B cell (primary cell): ENCODE data around the gene TBC1D22B. TPM values are rescaled to one million over a fixed set of nuclear protein-coding genes. Genes with fewer than 3 reads are reported as not detected.
"Not testable (repeated sequence)": the region's sequence is repeated elsewhere in the genome, so short reads cannot be mapped to it uniquely, and the experiment has no call there.

Experiments
- ATAC-seq: fragments of 200-7000 bp; cut with Tn5 transposase; one replicate; pipeline ENCODE4 v1.10.0; 2021; ENCODE audit warnings: low read depth, mild to moderate bottlenecking, moderate number of reproducible peaks, moderate library complexity
- CTCF ChIA-PET: fragments of 350-600 bp; sonication (Branson Sonifier 250); formaldehyde crosslinking; loops from one replicate; lab custom pipeline; 2021; ENCODE audit warnings: antibody characterized with exemption, inconsistent platforms; lab: Charles Lee
- POLR2A ChIA-PET: fragments of 350-600 bp; sonication (Branson Sonifier 250); formaldehyde crosslinking; loops from one replicate; lab custom pipeline; 2021; ENCODE audit warnings: antibody characterized with exemption; lab: Charles Lee
- DNase-seq: peaks from one replicate; pipeline ENCODE4 v3.0.0; 2013
- H2AFZ ChIP-seq: 2 replicates; pipeline ENCODE4 v1.6.1; 2012; ENCODE audit warnings: mild to moderate bottlenecking, low read depth, low read length; ENCODE audit not compliant: insufficient read depth, poor library complexity, severe bottlenecking
- H3K27ac ChIP-seq, 2 donors: 1 replicate in 1 of 2; 2 replicates in 1 of 2; pipeline ENCODE4 v1.5.1; 2012 to 2013; ENCODE audit warnings: low read length in 2 of 2, mild to moderate bottlenecking in 2 of 2, moderate library complexity in 1 of 2
- H3K27me3 ChIP-seq, 4 experiments: fragments of 200-600 bp in 1 of 4; sonication (generic) in 1 of 4; replicated peaks in 1 of 4; 1 replicate in 2 of 4; 2 replicates in 2 of 4; pipeline versions ENCODE4 v1.6.1 to v1.7.0; 2013 to 2016; ENCODE audit warnings: low read length in 3 of 4, mild to moderate bottlenecking in 2 of 4, mixed read lengths in 1 of 4, moderate library complexity in 1 of 4; ENCODE audit not compliant: insufficient read depth in 4 of 4, control insufficient read depth in 3 of 4; ENCODE audit errors: control extremely low read depth in 1 of 4
- H3K36me3 ChIP-seq, 2 experiments: replicated peaks in 1 of 2; 1 replicate in 1 of 2; 2 replicates in 1 of 2; pipeline versions ENCODE4 v1.6.1 to v1.7.1; 2013; ENCODE audit warnings: low read length in 1 of 2; ENCODE audit not compliant: insufficient read depth in 2 of 2, control insufficient read depth in 1 of 2; ENCODE audit errors: control extremely low read depth in 1 of 2, extremely low read depth in 1 of 2
- H3K4me1 ChIP-seq, 2 donors: fragments of 200-600 bp in 1 of 2; sonication (generic) in 1 of 2; 1 replicate in 1 of 2; 2 replicates in 1 of 2; pipeline versions ENCODE4 v1.5.1 to v1.6.1; 2013 to 2017; ENCODE audit warnings: low read length in 2 of 2; ENCODE audit not compliant: control insufficient read depth in 2 of 2, insufficient read depth in 2 of 2
- H3K4me2 ChIP-seq: replicated peaks from 2 replicates; pipeline ENCODE3; 2012; ENCODE audit warnings: mild to moderate bottlenecking, low read depth, low read length; ENCODE audit not compliant: poor library complexity, severe bottlenecking
- H3K4me3 ChIP-seq, 5 experiments: fragments of 200-600 bp in 1 of 5; sonication (generic) in 1 of 5; 1 replicate in 3 of 5; 2 replicates in 2 of 5; pipeline versions ENCODE4 v1.5.1 to v1.7.0; 2011 to 2016; ENCODE audit warnings: low read length in 4 of 5, mild to moderate bottlenecking in 4 of 5, low read depth in 2 of 5, control low read depth in 1 of 5, moderate library complexity in 1 of 5; ENCODE audit not compliant: insufficient read depth in 1 of 5; ENCODE audit errors: control extremely low read depth in 1 of 5, extremely low read depth in 1 of 5
- H3K79me2 ChIP-seq: fragments of 200-600 bp; sonication (generic); one replicate; pipeline ENCODE4 v1.6.0; 2016; ENCODE audit warnings: low read length; ENCODE audit not compliant: control insufficient read depth, insufficient read depth
- H3K9ac ChIP-seq: fragments of 200-600 bp; sonication (generic); 2 replicates; pipeline ENCODE4 v1.6.1; 2017; ENCODE audit warnings: mild to moderate bottlenecking, low read length, moderate library complexity
- H3K9me3 ChIP-seq, 3 donors: one replicate each; pipeline versions ENCODE4 v1.6.1 to v1.7.1; 2013; ENCODE audit warnings: low read length in 2 of 3; ENCODE audit not compliant: control insufficient read depth in 2 of 3, insufficient read depth in 1 of 3; ENCODE audit errors: control extremely low read depth in 1 of 3
- H4K20me1 ChIP-seq: 2 replicates; pipeline ENCODE4 v1.6.0; 2012; ENCODE audit warnings: mild to moderate bottlenecking, low read length; ENCODE audit not compliant: insufficient read depth, control insufficient read depth, poor library complexity, severe bottlenecking
- H3K27ac Mint-ChIP-seq: one replicate; pipeline ENCODE4 v1.8.0; 2021; ENCODE audit warnings: mixed read lengths
- H3K27me3 Mint-ChIP-seq: one replicate; pipeline ENCODE4 v1.8.0; 2021; ENCODE audit warnings: mixed read lengths
- H3K4me1 Mint-ChIP-seq: one replicate; pipeline ENCODE4 v1.8.0; 2021; ENCODE audit warnings: mixed read lengths
- H3K4me3 Mint-ChIP-seq: one replicate; pipeline ENCODE4 v1.8.0; 2021; ENCODE audit warnings: mixed read lengths
- H3K9me3 Mint-ChIP-seq: one replicate; pipeline ENCODE4 v1.8.0; 2022; ENCODE audit warnings: mixed read lengths; ENCODE audit not compliant: insufficient read depth
- EZH2 ChIP-seq: IDR thresholded peaks from 2 replicates; pipeline ENCODE4 v1.6.1; 2012; ENCODE audit warnings: borderline replicate concordance, low read depth, mild to moderate bottlenecking, moderate library complexity, low read length; ENCODE audit not compliant: insufficient read depth, poor library complexity, severe bottlenecking
- whole genome bisulfite sequencing: methylation state at CpG from one replicate; pipeline ENCODE4 v1.1.5; 2013; ENCODE audit warnings: missing lambda C conversion rate; ENCODE audit not compliant: insufficient coverage; 5-methylcytosine and 5-hydroxymethylcytosine counted together
- intact Hi-C: fragments of 100-400 bp; cut with micrococcal nuclease; formaldehyde crosslinking; loops from one replicate; pipeline ENCODE4 v1.10.0; 2022
- polyA plus RNA-seq: library from polyadenylated mRNA; depleted of rRNA; stranded (reverse); fragments of >200 nt; gene quantifications from 2 replicates; pipeline ENCODE4 v1.2.3, GENCODE V29; 2012
- total RNA-seq, 2 donors: library from RNA; stranded (reverse); fragments of 120-200 nt in 1 of 2; gene quantifications; 1 replicate in 1 of 2; 2 replicates in 1 of 2; pipeline versions ENCODE4 v1.2.3 to v1.2.4, GENCODE V29; 2013 to 2022
- TF ChIP-seq, protein P1 (sequence below): fragments of 200-600 bp; IDR thresholded peaks from one replicate; pipeline ENCODE4 v1.8.0; 2022; ENCODE audit warnings: antibody characterized with exemption, mild to moderate bottlenecking

The TBC1D22B gene
- total and polyA plus RNA-seq, 2 donors (not counting 1 experiment from before 2014, with no cell fraction given): 5.1 to 12.5 TPM

GRCh38 chr6:37307484-37307883 is 49.9 kb downstream of the TBC1D22B start:
- H2AFZ ChIP-seq, H3K4me3 Mint-ChIP-seq, H3K27ac Mint-ChIP-seq, H3K9me3 Mint-ChIP-seq, POLR2A ChIA-PET, H3K9ac ChIP-seq, ATAC-seq, H3K27me3 Mint-ChIP-seq, H3K27ac ChIP-seq, H3K9me3 ChIP-seq, intact Hi-C loops, H3K4me1 Mint-ChIP-seq, H3K4me3 ChIP-seq, H3K4me1 ChIP-seq, DNase-seq, H4K20me1 ChIP-seq, H3K79me2 ChIP-seq, H3K27me3 ChIP-seq, H3K4me2 ChIP-seq: not testable (repeated sequence)
- H3K36me3 ChIP-seq: peaks cover 3 to 21% of the 10 kb centered on the region in 2 experiments
- CTCF ChIA-PET: interaction anchor here (3.8 kb wide), 1 partner anchor 17 kb away, joined by 18 read pairs; no protein-coding TSS in a partner anchor
- WGBS: 97% methylated on average over 7 of the region's 10 CpGs

DNA sequence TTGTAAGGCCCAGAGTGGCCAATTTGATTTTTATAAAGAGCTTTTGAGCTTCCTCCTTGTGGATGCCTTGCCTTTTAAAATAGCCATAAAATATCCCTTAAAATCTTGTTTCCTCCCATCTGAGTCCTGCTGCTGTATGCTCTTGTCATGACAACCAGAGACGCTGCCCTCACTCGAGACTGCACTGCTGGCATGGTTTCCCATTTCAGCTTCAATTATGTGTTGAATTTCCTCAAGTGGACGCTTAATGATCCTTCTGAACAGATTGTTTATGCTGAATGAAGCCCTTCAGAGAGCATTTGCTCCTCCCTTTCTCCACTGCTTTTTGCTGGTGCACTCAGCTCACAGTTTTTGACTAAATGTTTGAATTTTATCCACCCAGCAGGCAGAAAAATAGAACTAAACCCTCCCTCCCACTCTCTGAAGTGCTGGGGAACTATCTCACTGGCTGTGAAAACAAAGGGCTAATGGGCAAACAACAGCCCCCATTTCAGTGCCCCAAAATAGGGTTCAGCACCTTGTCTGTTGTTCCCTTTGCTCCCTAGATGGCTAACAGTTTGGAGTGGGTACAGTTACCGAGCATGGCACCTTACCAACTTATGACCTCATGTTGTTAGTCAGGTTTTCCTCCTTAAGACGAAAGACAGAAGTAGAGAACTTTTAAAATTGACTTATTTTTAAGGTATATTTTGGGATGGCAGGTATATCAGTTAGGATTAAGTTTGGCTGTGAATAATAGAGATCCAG is 50.7 kb downstream of the TBC1D22B start:
- ChIA-PET POLR2A (no interaction called here), CTCF (interaction anchor here (3.8 kb wide), 1 partner anchor 16 kb away, joined by 18 read pairs; no protein-coding TSS in a partner anchor)
- no peaks in the 10 kb centered on the region for H3K79me2 ChIP-seq
- DNase-seq: no peak
- no peak overlapping the region for H3K4me3 ChIP-seq
- no peaks in the 10 kb centered on the region for H3K9me3 ChIP-seq
- H3K4me2 ChIP-seq: no peak overlapping the region
- peaks cover 0 to 4% of the 10 kb centered on the region in 2 donors for H3K4me1 ChIP-seq
- ATAC-seq: no peak
- H3K9ac ChIP-seq: no peak overlapping the region
- H2AFZ ChIP-seq: no peak overlapping the region
- Mint-ChIP-seq H3K9me3 (no peaks in the 10 kb centered on the region), H3K4me1 (peaks cover 4% of the 10 kb centered on the region), H3K27me3 (no peaks in the 10 kb centered on the region), H3K4me3 (no peak overlapping the region), H3K27ac (no peak overlapping the region)
- peaks cover 1 to 18% of the 10 kb centered on the region in 2 experiments for H3K36me3 ChIP-seq
- H4K20me1 ChIP-seq: no peaks in the 10 kb centered on the region
- intact Hi-C loops: no loop called here
- WGBS: 95% methylated on average over 3 of the region's 5 CpGs
- TF ChIP-seq, protein P1, sequence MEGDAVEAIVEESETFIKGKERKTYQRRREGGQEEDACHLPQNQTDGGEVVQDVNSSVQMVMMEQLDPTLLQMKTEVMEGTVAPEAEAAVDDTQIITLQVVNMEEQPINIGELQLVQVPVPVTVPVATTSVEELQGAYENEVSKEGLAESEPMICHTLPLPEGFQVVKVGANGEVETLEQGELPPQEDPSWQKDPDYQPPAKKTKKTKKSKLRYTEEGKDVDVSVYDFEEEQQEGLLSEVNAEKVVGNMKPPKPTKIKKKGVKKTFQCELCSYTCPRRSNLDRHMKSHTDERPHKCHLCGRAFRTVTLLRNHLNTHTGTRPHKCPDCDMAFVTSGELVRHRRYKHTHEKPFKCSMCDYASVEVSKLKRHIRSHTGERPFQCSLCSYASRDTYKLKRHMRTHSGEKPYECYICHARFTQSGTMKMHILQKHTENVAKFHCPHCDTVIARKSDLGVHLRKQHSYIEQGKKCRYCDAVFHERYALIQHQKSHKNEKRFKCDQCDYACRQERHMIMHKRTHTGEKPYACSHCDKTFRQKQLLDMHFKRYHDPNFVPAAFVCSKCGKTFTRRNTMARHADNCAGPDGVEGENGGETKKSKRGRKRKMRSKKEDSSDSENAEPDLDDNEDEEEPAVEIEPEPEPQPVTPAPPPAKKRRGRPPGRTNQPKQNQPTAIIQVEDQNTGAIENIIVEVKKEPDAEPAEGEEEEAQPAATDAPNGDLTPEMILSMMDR: no peak
- TF ChIP-seq EZH2: no peak
- H3K27ac ChIP-seq: no peak overlapping the region
- no peaks in the 10 kb centered on the region for H3K27me3 ChIP-seq
